UCSD-AML1 (cell line): ENCODE measurements around the gene C17orf58.
"Not testable (repeated sequence)": the region's sequence is repeated elsewhere in the genome, so short reads cannot be mapped to it uniquely, and the experiment has no call there.

Experiments used
- DNase-seq: peaks from one replicate; lab custom pipeline; 2025; ENCODE audit not compliant: unreplicated experiment; lab: John Stamatoyannopoulos, UW

C17orf58 gene

DNA sequence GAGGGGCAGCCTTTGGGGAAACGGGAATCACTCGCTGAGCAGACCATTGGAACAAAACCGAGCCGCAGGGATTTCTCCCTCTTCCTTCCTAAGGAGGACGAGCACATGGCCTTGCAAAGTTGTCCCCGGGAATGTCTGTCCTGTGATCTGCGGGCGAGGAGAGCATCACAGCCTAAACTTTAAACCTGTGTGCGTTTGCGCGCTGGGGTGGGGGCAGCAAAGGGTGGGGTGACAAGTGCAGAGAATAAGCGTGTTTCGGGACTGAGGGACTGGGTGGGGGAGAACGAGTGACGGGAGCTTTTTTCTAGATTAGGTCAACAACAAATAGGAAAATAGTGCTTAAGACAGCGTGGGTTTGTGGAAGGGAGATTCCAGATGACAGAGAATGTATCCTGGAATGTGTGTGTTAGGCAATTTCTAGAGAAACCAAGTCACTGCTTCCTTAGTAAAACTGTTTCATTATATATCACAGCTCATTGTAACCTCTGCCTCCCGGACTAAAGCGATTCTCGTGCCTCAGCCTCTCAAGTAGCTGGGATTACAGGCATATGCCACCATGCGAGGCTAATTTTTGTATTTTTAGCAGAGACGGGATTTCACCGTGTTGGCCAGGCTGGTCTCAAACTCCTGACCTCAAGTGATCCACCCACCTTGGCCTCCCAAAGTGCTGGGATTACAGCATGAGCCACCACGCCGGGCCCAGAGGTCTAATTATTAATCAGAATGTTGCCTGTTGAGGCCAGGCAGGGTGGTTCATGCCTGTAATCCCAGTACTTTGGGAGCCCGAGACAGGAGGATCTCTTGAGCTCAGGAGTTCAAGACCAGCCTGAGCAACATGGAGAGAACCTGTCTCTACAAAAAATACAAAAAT is at the start of gene C17orf58:
TSS of gene C17orf58 (minus strand) at position 169 of the 871 bp plus-strand sequence. CDS start 271 bp downstream, outside the sequence.
- not testable (repeated sequence) for DNase-seq

- no peak for DNase-seq
Observed at GRCh38 chr17:68036304-68037147, 40.3 kb upstream of the C17orf58 start.

DNA sequence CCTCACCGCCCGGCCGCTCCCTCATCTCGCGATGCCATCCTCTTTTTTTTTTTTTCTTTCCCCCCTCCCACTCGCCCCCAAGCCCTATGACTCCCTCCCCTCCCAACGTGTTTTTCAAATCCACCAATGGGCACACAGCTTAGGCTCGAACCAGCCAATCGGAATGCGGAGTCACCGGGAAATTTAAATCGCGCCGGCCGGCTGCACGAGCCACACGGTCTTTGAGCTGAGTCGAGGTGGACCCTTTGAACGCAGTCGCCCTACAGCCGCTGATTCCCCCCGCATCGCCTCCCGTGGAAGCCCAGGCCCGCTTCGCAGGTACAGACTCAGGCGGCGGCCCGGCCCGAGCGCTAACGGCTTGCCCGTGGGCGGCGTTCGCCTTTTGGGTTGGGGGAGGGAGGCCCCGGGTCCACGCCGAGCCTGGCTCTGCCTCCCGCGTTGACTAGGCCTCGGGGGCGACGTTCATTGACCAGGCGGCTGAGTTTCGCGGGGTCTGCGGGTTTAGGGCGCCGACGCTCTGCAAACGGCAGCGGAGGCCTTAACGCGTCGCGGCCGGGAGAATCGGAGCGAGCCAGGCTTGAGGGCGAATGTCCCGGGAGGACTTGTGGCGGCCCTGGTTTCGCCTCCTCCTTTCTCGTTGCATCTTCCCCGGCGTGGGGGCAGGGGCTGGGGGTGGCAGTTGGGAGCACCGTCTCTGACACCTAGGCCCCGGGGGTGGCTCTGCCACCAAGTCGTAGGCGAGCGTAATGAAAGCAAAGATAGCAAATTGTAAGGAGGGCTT is 39.4 kb upstream of the C17orf58 start, which contains the start of gene KPNA2:
TSS of gene KPNA2 (plus strand) at position 213 of the 781 bp plus-strand sequence. CDS start 1,398 bp downstream, outside the sequence.
- DNase-seq = peak; percentile 97

- DNase-seq = peak; percentile 97
Observed at GRCh38 chr17:68035131-68035522, 38.9 kb upstream of the C17orf58 start.

DNA sequence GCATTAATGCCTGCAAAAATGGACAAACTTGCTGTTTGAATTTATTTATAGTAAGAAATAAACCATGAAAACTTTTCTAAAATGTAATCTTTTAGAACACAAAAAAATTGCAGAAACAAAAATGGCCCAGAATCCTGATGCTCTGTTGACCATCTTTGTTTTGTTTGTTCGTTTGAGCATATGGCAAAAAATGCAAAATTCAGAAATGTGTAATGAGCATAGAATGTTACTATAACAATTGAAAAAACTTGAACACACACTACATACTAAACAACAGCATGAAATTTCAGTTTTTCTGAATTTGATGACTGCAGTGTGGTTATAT is 38.1 kb upstream of the C17orf58 start:
- no peak for DNase-seq

DNA sequence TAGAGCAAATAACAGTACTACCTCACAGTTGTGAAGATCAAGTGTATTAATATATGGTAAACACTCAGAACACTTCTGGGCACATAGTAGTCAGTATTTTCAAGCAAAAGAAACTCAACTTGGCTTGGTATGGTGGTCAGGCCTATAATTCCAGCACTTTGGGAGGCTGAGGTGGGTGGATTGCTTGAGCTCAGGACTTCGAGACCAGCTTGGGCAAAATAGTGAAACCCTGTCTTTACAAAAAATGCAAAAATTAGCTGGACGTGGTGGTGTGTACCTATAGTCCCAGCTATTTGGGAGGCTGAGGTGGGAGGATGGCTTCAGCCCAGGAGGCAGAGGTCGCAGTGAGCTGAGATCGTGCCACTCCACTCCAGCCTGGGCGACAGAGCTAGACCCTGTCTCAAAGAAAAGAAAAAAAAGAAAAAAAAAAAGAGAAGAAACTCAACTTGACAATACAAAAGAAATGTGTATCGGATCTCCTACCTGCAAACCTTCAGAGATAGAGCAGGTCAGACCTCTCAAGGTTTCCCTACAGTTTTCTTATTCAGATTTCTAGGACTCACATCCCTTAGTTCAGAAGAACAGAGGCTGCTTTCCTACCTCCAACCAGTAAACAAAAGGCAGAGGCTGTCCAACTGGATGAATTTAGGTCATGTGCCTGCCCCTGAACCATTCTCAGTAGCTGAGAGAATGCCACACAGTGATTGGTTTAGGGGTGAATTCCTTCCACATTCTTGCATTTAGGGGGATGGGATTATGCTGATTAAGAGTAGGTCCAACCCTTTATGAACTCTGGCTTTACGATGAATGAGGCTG is 37.6 kb upstream of the C17orf58 start:
- DNase-seq = no peak

GRCh38 chr17:68029512-68030215 is 33.4 kb upstream of the C17orf58 start:
- no peak for DNase-seq

- not testable (repeated sequence) for DNase-seq
Observed at GRCh38 chr17:68022547-68022946, 26.3 kb upstream of the C17orf58 start.

DNA sequence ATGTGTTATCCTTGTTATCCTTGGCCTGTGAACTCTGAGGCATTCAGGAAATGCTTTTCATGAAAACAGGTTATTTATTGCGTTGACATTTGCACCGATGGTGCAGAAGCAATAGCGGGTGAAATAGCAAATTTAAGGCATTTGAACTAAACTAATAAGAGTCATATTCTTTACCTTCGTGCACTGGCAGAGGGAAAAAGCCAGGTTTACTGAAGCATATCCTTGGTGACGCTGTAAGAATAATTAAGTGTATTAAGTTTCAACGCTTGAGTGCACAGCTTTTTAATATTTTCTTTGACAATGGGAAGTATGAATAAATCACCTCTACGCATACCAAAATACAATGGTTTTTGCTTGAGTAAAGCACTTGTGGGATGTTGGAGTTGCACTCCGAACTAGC is 25.7 kb upstream of the C17orf58 start:
- no peak for DNase-seq

DNA sequence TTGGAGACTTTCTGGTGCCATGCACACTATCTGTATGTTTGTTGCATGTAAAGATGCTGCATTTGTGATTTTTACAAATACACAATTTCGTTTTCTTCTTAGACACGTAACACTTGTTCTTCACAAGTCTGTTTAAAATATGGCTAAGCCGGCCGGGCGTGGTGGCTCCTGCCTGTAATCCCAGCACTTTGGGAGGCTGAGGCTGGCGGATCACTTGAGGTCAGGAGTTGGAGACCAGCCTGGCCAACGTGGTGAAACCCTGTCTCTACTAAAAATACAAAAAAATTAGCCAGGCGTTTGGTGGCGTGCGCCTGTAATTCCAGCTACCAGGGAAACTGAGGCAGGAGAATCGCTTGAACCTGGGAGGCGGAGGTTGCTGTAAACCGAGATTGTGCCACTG is 24.5 kb upstream of the C17orf58 start:
- DNase-seq = not testable (repeated sequence)

DNA sequence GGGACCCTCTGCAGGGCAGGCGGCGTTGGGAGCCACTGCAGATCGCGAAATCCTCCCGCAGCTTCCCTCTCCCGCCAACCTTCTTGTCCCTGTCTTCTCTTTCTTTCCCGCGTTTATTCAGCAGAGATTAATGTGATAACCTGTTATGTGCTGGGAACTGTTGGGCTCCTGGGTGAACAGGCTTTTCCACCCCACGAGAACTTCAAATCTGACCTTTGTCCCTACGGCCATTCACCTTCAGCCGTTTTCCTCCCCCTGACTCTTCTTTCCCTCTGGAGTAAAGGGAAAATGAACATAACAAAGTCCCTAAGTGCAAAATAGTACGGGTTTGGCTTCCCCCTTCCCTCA is 24.1 kb upstream of the C17orf58 start:
- no peak for DNase-seq

- DNase-seq = peak; percentile 98
Observed at GRCh38 chr17:68019675-68020408, 23.6 kb upstream of the C17orf58 start.

- DNase-seq = no peak
Observed at GRCh38 chr17:68019336-68019674, 23.0 kb upstream of the C17orf58 start.

DNA sequence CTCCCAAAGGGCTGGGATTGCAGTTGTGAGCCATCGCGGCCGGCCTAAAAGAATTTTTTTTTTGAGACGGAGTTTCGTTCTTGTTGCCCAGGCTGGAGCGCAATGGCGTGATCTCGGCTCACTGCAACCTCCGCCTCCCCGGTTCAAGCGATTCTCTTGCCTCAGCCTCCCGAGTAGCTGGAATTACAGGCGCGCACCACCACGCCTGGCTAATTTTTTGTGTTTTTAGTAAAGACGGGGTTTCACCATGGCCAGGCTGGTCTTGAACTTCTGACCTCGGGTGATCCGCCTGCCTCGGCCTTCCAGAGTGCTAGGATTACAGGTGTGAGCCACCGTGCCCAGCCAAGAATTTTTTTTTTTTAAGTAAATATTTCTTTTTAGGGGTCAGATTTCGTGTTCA is 22.2 kb upstream of the C17orf58 start:
- DNase-seq = not testable (repeated sequence)

DNA sequence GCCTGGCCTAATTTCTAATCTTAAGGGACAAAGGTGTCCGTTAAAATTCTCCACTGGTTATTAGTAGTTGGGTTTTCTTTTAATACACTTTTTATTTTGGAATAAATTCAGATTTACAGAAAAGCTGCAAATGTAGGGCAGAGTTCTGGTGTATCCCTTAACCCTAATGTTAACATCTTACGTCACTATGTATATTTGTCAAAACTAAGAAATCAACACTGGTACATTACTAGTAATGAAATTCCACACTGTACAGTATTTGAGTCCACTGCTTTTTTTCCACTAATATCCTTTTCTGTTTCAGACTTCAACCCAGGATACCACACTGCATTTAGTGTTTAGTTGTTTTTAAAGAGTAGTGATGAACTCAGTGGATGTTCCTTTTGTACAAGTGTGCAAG is 20.6 kb upstream of the C17orf58 start:
- no peak for DNase-seq

- DNase-seq = no peak
Observed at GRCh38 chr17:68015081-68015723, 18.9 kb upstream of the C17orf58 start.

DNA sequence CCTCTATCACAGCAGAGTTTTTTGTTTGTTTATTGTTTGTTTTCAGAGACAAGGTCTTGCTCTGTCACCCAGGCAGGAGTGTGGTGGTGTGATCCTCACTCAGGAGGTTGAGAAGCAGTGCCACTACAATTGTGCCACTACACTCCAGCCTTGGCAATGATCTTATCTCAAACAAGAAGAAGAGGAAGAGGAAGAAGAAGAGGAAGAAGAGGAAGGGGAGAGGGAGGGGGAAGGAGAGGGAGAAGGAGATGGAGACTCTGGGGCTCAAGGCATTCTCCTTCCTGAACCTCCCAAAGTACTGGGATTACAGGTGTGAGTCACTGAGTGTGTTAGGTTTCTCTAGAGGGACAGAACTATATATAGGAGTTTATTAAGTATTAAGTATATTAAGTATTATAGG is 17.1 kb upstream of the C17orf58 start:
- no peak for DNase-seq

DNA sequence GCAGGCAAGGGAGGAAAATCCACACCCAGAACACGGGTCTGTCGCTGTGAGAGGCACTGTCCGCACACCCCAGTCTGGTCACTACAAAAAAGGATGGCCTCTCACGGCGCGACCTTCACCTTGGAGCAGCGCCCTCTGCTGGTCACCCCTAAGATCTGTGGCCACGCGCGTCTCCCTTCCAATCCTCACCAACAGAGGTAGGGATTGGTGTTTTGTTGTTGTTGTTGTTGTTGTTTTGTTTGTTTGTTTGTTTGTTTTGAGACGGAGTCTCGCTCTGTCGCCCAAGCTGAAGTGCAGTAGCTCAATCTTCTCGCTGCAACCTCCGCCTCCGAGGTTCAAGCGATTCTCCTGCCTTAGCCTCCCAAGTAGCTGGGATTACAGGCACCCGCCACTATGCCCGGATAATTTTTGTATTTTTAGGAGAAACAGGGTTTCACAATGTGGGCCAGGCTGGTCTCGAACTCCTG is 15.0 kb upstream of the C17orf58 start:
- peak; percentile 52 for DNase-seq

- DNase-seq = no peak
Observed at GRCh38 chr17:68006797-68007196, 10.5 kb upstream of the C17orf58 start.
